ENCODE data around the gene GNG11.

GNG11 gene

DNA sequence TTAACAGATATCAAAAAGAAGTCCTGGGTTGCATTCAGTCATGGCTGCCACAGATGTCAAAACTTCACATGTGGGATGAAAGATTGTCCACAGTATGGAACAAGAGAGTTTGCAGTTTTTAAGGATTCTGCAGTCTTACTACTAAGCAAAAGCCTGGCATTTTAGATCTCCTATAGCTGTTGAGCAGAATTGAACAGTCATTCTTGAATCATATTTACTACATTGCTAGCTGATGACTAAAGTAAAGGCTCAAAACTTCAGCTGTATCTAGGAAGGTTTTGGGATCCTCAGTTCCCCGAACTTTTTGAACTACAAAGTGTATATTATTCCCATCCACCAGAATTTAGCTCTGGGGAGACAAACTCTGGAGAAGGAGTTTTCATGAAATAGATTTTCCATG, 51.6 kb downstream of the GNG11 start:
- Histone ChIP-seq H3K27ac (ENCODE audit: low read length) (no peak overlapping the region), H3K9ac (ENCODE audit: low read length in 2 of 2) (no peak overlapping the region), H3K4me1 (ENCODE audit: control insufficient read depth, insufficient read depth, low read length) (no peaks in the 10 kb centered on the region), H3K9me3 (ENCODE audit: control insufficient read depth in 2 of 2, low read length in 2 of 2) (no peaks in the 10 kb centered on the region), H3K36me3 (ENCODE audit: control insufficient read depth in 2 of 2, insufficient read depth in 2 of 2, low read length in 2 of 2) (no peaks in the 10 kb centered on the region), H3K27me3 (ENCODE audit: control insufficient read depth in 1 of 2, insufficient read depth in 2 of 2, low read length in 2 of 2) (no peaks in the 10 kb centered on the region), H3K4me3 (ENCODE audit: low read length in 2 of 2) (no peak overlapping the region)

DNA sequence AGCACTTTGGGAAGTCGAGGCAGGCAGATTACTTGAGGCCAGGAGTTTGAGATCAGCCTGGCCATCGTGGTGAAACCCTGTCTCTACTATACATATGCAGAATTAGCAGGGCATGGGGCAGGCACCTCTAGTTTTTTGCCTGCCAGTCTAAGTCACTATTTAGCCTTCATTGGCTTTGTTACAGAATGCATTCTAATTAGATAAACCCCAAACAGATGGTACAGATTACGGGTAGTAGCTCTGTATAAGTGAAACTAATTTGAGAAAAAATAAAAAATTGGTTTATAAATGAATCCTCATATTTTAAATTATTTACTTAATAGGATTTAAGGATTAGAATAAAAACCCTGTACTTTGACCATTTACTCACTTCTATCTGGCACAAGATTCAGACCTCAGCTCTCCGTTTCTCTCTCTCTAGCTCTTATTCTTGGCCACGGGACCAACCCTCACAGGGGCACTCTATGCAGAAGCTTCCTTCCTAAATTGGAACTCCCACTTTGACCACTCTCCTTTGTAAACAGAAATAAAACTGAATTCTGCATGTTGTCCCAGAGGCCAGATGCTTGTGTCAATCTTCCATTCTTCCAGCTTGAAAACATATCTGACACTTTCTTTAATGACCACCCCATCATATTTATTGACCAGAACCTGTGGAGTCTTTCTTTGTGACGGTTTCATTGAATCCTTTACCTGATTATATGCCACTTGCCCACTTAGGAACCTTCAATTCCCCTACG, 55.8 kb downstream of the GNG11 start:
- Histone ChIP-seq H3K27ac (ENCODE audit: low read length) (no peak overlapping the region), H3K4me1 (ENCODE audit: control insufficient read depth, insufficient read depth, low read length) (no peaks in the 10 kb centered on the region), H3K9ac (ENCODE audit: low read length in 2 of 2) (no peak overlapping the region), H3K9me3 (ENCODE audit: control insufficient read depth in 2 of 2, low read length in 2 of 2) (no peaks in the 10 kb centered on the region), H3K4me3 (ENCODE audit: low read length in 2 of 2) (no peak overlapping the region), H3K36me3 (ENCODE audit: control insufficient read depth in 2 of 2, insufficient read depth in 2 of 2, low read length in 2 of 2) (no peaks in the 10 kb centered on the region), H3K27me3 (ENCODE audit: control insufficient read depth in 1 of 2, insufficient read depth in 2 of 2, low read length in 2 of 2) (no peaks in the 10 kb centered on the region)

All from stomach smooth muscle (tissue), 2 donors.